Measurements from ENCODE around the gene DMRT1.

DNA sequence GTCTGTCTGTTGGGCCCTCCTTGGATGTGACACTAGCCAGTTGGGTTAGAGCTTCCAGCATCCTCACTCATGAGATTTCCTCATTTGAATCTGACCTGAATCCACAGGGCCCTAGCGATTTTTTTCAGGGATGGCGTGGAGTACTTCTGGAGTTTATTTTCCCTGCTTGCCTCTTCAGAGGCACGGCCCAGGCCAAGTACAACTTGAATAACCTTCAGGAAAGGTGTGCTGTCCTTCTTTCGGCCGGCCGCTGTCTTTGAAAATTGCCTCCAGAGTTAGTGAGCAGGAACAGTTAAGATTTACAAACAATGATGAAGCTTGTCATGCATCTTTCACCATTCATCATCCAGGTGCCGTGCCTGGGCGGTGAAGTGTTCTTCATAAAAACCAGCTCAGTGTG lies 85.5 kb downstream of the DMRT1 start:
- no peak for TF ChIP-seq YY1 (IDR thresholded peaks at IDR 0.05; ENCODE audit: extremely low read depth, insufficient replicate concordance, low read depth, low read length)
- TF ChIP-seq, protein P1, sequence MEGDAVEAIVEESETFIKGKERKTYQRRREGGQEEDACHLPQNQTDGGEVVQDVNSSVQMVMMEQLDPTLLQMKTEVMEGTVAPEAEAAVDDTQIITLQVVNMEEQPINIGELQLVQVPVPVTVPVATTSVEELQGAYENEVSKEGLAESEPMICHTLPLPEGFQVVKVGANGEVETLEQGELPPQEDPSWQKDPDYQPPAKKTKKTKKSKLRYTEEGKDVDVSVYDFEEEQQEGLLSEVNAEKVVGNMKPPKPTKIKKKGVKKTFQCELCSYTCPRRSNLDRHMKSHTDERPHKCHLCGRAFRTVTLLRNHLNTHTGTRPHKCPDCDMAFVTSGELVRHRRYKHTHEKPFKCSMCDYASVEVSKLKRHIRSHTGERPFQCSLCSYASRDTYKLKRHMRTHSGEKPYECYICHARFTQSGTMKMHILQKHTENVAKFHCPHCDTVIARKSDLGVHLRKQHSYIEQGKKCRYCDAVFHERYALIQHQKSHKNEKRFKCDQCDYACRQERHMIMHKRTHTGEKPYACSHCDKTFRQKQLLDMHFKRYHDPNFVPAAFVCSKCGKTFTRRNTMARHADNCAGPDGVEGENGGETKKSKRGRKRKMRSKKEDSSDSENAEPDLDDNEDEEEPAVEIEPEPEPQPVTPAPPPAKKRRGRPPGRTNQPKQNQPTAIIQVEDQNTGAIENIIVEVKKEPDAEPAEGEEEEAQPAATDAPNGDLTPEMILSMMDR (IDR thresholded peaks at IDR 0.05 in 2 of 3, conservative IDR thresholded peaks at IDR 0.05 in 1 of 3; ENCODE audit: borderline replicate concordance in 1 of 3, insufficient read depth in 1 of 3, low read depth in 2 of 3, low read length in 2 of 3) = no peak
- no peak for TF ChIP-seq REST (IDR thresholded peaks at IDR 0.05; ENCODE audit: low read depth)
- no peak for TF ChIP-seq EGR1 (IDR thresholded peaks at IDR 0.05; ENCODE audit: low read depth)
- no peak for TF ChIP-seq POLR2AphosphoS5 (IDR thresholded peaks at IDR 0.05; ENCODE audit: low read depth, low read length)
- TF ChIP-seq SP1 (IDR thresholded peaks at IDR 0.05; ENCODE audit: low read depth) = no peak
- TF ChIP-seq, protein P2, sequence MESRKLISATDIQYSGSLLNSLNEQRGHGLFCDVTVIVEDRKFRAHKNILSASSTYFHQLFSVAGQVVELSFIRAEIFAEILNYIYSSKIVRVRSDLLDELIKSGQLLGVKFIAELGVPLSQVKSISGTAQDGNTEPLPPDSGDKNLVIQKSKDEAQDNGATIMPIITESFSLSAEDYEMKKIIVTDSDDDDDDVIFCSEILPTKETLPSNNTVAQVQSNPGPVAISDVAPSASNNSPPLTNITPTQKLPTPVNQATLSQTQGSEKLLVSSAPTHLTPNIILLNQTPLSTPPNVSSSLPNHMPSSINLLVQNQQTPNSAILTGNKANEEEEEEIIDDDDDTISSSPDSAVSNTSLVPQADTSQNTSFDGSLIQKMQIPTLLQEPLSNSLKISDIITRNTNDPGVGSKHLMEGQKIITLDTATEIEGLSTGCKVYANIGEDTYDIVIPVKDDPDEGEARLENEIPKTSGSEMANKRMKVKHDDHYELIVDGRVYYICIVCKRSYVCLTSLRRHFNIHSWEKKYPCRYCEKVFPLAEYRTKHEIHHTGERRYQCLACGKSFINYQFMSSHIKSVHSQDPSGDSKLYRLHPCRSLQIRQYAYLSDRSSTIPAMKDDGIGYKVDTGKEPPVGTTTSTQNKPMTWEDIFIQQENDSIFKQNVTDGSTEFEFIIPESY (IDR thresholded peaks at IDR 0.05; ENCODE audit: extremely low read depth, insufficient replicate concordance, low read length) = no peak
- no peak for TF ChIP-seq EZH2phosphoT487 (IDR thresholded peaks at IDR 0.05; ENCODE audit: borderline replicate concordance)
- TF ChIP-seq ATF3 (IDR thresholded peaks at IDR 0.05) = no peak
